GM19397 (cell line): ENCODE results near the gene ATP8A1.
"Not testable (repeated sequence)": the region's sequence is repeated elsewhere in the genome, so short reads cannot be mapped to it uniquely, and the experiment has no call there.

ENCODE experiments used
- ATAC-seq: cut with Tn5 transposase; IDR thresholded peaks from one replicate; pipeline ENCODE4 v1.9.1; 2021; ENCODE audit warnings: mild to moderate bottlenecking, moderate library complexity; ENCODE audit not compliant: unreplicated experiment

Gene ATP8A1

DNA sequence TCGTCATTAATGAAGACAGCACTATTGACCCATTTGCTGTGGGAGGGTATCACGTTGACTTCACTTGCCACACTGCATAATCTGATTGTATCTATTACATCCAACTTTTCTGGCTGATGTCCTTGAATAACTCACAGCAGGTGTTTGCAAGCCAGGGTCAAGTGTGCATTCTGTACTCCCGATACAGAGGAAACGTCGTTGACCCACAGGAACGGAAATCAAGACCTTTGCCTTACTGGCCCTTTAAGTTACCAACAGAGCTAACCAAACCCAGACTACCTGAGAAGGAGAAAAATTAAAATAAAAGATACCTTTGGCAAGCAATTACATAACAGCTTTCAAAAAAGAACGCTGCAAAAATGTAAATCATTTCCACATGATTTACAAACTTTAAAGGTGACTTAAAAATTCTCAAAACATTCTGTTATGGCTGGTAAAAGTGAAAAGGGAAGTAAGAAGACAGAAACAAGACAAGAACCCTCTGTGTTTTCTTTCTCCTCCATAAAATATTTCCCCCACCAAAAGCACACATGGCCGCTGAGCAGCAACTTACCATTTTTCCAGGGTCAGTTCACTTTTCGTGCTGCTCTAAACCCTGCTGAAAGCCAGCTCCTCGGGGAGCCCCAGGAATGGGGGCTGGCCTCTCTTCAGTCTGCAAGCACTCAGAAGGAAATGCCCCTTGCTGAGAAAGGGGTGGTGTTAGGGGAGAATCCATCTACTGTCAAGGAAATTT, 266.1 kb downstream of the ATP8A1 start:
- no peak for ATAC-seq

DNA sequence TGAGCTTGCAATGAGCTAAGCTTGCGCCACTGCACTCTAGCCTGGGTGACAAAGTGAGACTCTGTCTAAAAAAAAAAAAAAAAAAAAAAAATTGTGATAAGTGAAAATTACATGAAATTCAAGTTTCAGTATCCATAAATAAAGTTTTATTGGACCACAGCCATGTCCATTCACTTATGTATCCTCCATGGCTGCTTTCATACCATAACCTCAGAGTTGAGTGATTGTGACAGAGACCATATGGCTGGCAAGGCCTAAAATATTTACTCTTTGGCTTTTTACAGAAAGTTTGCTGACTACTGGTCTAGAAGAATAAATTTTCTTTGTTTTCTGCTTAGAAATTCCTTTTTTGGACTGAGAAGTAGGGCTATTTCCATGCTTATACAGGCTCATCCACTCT, 271.4 kb downstream of the ATP8A1 start:
- ATAC-seq, result no peak

GRCh38 chr4:42381666-42382065, 275.2 kb downstream of the ATP8A1 start:
- no peak for ATAC-seq

DNA sequence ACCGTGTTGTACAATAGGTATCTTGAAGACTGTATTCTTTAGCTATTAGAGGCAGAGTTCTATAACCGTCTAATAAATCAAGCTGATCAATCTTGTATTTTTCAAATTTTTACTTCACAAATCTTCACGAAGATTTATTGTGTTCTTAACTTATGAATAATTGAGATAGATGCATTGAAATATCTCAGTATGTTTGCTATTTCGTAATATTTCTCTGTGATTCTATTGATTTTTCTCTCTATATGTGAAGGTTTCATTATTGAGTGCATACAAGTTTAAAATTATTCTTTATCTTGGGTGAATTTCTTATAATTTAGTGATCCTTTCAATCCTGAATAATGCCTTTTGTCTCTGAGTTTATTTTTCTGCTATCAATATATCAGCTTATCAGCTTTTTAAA, 279.4 kb downstream of the ATP8A1 start:
- no peak for ATAC-seq

DNA sequence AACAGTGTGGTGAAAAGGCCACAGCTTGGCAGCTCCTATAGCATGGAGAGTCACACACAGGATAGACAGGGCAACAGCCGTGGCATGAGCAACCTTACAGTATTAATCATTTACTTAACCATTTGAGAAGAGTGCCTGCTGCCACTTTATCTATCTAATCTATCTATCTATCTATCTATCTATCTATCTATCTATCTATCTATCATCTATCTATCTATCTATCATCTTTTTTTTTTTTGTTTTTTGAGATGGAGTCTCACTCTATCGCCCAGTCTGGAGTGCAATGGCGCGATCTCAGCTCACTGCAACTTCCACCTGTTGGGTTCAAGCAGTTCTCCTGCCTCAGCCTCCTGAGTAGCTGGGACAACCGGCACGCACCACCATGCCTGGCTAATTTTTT, 284.6 kb downstream of the ATP8A1 start:
- not testable (repeated sequence) for ATAC-seq

- ATAC-seq, result peak; percentile 53
Measured at GRCh38 chr4:42371305-42372252, 285.3 kb downstream of the ATP8A1 start.

- ATAC-seq, result no peak
Measured at GRCh38 chr4:42369489-42369888, 287.4 kb downstream of the ATP8A1 start.

DNA sequence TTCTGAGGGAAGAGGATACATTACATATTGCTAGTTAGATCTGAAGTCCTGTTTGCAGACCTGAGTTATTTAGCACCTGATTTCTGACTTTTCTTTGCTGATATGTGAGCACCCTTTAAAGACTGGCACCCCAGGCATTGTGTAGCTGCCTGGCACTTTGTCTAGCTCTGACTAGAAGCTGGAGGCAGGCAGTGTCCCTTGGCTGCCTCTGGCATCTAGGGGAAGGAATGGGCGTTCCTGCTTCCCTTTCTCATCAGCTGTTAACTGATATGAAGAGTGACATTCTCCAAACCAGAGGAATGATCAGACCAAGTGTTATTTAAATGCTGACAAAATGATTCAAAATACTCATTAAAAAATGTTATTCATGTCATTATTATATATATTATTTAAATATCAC, 289.9 kb downstream of the ATP8A1 start:
- ATAC-seq, result no peak

DNA sequence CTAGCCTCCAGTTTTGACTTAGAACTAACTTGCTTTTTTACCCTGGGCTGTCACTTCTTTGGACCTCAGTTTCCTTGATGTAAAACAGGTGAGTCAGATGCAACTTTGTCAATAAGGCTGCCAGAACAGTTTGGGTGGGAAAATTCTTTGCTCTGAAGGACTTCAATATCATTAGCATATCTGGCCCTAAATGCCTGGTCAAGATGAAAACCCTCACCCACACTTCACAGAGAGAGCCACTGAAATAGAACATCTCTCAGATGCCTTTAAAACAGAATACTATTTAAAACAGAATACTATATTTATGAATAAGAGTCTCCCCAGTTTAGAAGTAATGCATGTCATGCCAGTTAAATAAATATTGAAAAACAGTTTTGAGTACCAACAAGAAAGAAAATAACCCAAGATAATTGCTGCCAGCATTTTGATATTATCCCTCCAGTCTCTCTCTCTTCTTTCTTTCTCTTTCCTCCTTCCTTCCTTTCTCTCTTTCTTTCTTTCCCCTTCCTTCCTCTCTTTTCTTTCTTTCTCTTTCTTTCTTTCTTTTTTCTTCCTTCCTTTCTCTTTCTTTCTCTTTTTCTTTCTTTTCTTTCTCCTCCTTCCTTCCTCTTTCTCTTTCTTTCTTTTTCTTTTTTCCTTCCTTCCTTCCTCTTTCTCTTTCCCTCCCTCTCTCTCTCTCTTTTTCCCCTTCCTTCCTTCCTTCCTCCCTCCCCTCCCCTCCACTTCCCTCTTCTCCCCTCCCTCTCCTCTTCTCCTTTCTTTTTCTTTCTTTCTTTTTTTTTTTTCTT, 292.4 kb downstream of the ATP8A1 start:
- ATAC-seq, result no peak

DNA sequence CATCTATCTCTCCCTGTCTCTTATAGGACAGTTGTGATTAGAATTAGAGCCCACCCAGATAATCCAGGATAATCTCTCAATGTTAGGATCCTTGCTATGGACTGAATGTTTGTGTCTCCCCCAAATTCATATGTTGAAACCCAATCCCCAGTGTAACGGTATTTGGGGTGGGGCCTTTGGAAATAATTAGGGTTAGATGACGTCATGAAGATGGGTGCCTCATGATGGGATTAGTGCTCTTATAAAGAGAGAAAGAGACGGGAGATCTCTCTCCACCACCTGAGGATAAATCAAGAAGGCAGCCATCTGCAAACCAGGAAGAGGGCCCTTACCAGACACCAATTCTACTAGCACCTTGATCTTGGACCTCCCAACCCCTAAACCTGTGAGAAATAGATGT, 293.3 kb downstream of the ATP8A1 start:
- no peak for ATAC-seq

DNA sequence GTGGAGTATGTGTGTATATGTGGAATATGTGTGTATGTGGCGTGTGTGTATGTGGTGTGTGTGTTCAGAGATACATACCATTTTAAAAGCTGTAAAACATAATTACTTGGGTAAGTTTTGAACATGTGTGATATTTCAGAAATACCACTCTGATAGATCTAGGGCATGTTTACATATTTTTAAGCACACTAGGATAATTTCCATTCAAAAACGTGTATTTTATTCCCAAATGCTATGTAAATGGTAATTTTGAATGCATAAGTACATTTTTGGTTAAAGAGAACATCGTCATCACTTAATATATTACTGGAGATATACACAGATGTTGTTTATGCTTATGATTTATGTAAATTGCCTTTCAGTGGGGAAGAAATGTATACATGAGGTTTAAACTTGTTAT, 294.3 kb downstream of the ATP8A1 start:
- ATAC-seq, result no peak

DNA sequence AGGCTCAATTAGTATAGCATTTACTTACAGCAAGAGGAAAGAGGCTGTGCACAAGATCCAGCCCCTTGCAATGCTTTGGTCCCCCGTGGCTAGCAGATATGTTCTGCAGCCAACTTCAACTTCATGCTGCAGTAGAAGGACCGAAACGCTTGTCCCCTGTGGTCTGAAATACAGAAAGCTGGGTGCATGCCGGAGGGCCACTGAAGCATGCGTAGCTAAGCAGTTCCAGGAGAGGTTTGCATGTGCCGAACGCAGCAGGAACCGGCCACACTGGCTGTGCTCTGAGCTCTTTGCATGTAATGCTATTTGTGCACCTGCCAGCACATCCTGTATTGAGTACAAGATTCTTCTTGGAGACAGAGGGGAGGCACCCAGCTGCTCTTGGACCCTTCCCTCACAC, 295.4 kb downstream of the ATP8A1 start:
- no peak for ATAC-seq

GRCh38 chr4:42360256-42360669, 296.6 kb downstream of the ATP8A1 start:
- no peak for ATAC-seq

GRCh38 chr4:42359711-42360110, 297.2 kb downstream of the ATP8A1 start:
- no peak for ATAC-seq
